RWPE1 (cell line): Measurements from ENCODE around the gene PAGE5.

Experiments used
- CTCF ChIA-PET: fragments of 350-600 bp; sonication (Branson Sonifier 250); formaldehyde crosslinking; extraction: SDS; loops from one replicate; lab custom pipeline; 2021; lab: Yijun Ruan, JAX
- POLR2A ChIA-PET: fragments of 400-600 bp; formaldehyde crosslinking; extraction: SDS; loops from one replicate; lab custom pipeline; 2020; ENCODE audit warnings: antibody characterized with exemption; ENCODE audit not compliant: low non-redundant PET; lab: Yijun Ruan, JAX
- DNase-seq: peaks from one replicate; pipeline ENCODE4 v3.0.0; 2012; ENCODE audit warnings: low spot score
- H3K27ac ChIP-seq: fragments of 450-650 bp; 2 replicates; pipeline ENCODE4 v1.5.1; 2017
- CTCF ChIP-seq: fragments of 450-650 bp; conservative IDR thresholded peaks from 2 replicates; pipeline ENCODE4 v1.5.1; 2017; ENCODE audit warnings: low read depth, mild to moderate bottlenecking

Gene PAGE5

GRCh38 chrX:55220119-55220794 is at the start of gene PAGE5:
Gene PAGE5, plus strand, starts transcription at chrX:55220346. Its CDS starts 1,037 bp downstream, at chrX:55221383.
- no peak for TF ChIP-seq CTCF
- no peak for DNase-seq
- H3K27ac ChIP-seq: no peak within 1 kb of the TSS
- ChIA-PET CTCF (no interaction called here), POLR2A (no interaction called here)

- ChIA-PET POLR2A (no interaction called here), CTCF (no interaction called here)
- no peak overlapping the region for H3K27ac ChIP-seq
- TF ChIP-seq CTCF: no peak
- peak; percentile 3 for DNase-seq
Measured at GRCh38 chrX:55187281-55187680, 32.9 kb upstream of the PAGE5 start.

GRCh38 chrX:55196688-55197087 is 23.5 kb upstream of the PAGE5 start:
- CTCF ChIA-PET: interaction anchor here (0.7 kb wide), 1 partner anchor 149 kb away, joined by 3 read pairs; no protein-coding TSS in a partner anchor
- H3K27ac ChIP-seq: no peak overlapping the region
- no peak for TF ChIP-seq CTCF
- DNase-seq: no peak
- POLR2A ChIA-PET: no interaction called here

GRCh38 chrX:55201930-55202579 is 18.1 kb upstream of the PAGE5 start:
- POLR2A ChIA-PET: no interaction called here
- CTCF ChIA-PET: no interaction called here
- DNase-seq: no peak
- no peak for TF ChIP-seq CTCF
- no peak overlapping the region for H3K27ac ChIP-seq

- POLR2A ChIA-PET: no interaction called here
Measured at GRCh38 chrX:55206162-55206941, 13.8 kb upstream of the PAGE5 start.

More at GRCh38 chrX:55206162-55206941, 13.8 kb upstream of the PAGE5 start:
- CTCF ChIA-PET: no interaction called here
- no peak for DNase-seq
- no peak for TF ChIP-seq CTCF
- no peak overlapping the region for H3K27ac ChIP-seq
